K562 (cell line): ENCODE data around the gene USP11. TPM values are rescaled to one million over a fixed set of nuclear protein-coding genes. Genes with fewer than 3 reads are reported as not detected.

ENCODE experiments used
- BCLAF1 ChIP-seq, 2 experiments: fragments of 450-650 bp in 1 of 2; IDR thresholded peaks; 2 replicates each; pipeline ENCODE4 v1.6.1; 2011 to 2017; ENCODE audit warnings: low read depth in 2 of 2, antibody characterized with exemption in 1 of 2, borderline replicate concordance in 1 of 2, low read length in 1 of 2, mild to moderate bottlenecking in 1 of 2, mixed read lengths in 1 of 2; ENCODE audit not compliant: control insufficient read depth in 1 of 2
- IRF9 ChIP-seq: fragments of 450-650 bp; IDR thresholded peaks from 2 replicates; pipeline ENCODE4 v1.6.1; 2016; ENCODE audit warnings: missing biosample characterization, missing genetic modification characterization
- MCM7 ChIP-seq, 2 experiments: fragments of 450-650 bp; IDR thresholded peaks; 2 replicates each; pipeline ENCODE4 v1.6.1; 2016 to 2018
- PATZ1 ChIP-seq: fragments of 250-450 bp; sonication (Bioruptor Pico); IDR thresholded peaks from 2 replicates; pipeline ENCODE4 v1.5.0; 2020; ENCODE audit warnings: mild to moderate bottlenecking, borderline replicate concordance
- PHB2 ChIP-seq: fragments of 450-650 bp; IDR thresholded peaks from 2 replicates; pipeline ENCODE4 v1.6.1; 2017; ENCODE audit warnings: low read depth
- PHTF2 ChIP-seq: fragments of 250-450 bp; sonication (Bioruptor Pico); IDR thresholded peaks from 2 replicates; pipeline ENCODE4 v1.5.0; 2021; ENCODE audit warnings: mild to moderate bottlenecking
- RB1 ChIP-seq: fragments of 450-650 bp; IDR thresholded peaks from 2 replicates; pipeline ENCODE4 v1.6.1; 2017; ENCODE audit warnings: low read depth, mild to moderate bottlenecking
- THAP12 ChIP-seq: fragments of 250-450 bp; sonication (Bioruptor Pico); IDR thresholded peaks from 2 replicates; pipeline ENCODE4 v1.9.0; 2021; ENCODE audit warnings: mild to moderate bottlenecking, inconsistent platforms
- ZKSCAN1 ChIP-seq: fragments of 150-350 bp; IDR thresholded peaks from 2 replicates; pipeline ENCODE4 v1.6.1; 2016; ENCODE audit warnings: low read depth, low read length
- ZNF584 ChIP-seq: fragments of 200-800 bp; sonication (Bioruptor generic); IDR thresholded peaks from 2 replicates; pipeline ENCODE4 v1.6.1; 2016; ENCODE audit warnings: low read depth, mild to moderate bottlenecking, missing genetic modification characterization, missing compliant biosample characterization
- polyA plus RNA-seq, 8 experiments: library from polyadenylated mRNA; depleted of rRNA in 4 of 8; stranded (reverse) in 5 of 8; unstranded in 3 of 8; fragments of >200 nt; fragmentation: Nextera tagmentation in 2 of 8; fragmentation: Illumina TruSeq in 1 of 8; extraction: Ambion mirVana in 2 of 8; extraction: Trizol in 1 of 8; gene quantifications; 2 replicates each; pipeline versions ENCODE4 v1.2.1 to v1.2.3, GENCODE V29; 2011 to 2014; ENCODE audit warnings: inconsistent platforms in 1 of 8, missing spikeins in 1 of 8
- total RNA-seq, 7 experiments: library from RNA; depleted of rRNA in 6 of 7; stranded (reverse); fragments of >200 nt in 6 of 7; fragmentation: Illumina TruSeq in 2 of 7; extraction: Trizol in 2 of 7; gene quantifications; 2 replicates each; pipeline versions ENCODE4 v1.2.1 to v1.2.3, GENCODE V29; 2011 to 2021; ENCODE audit warnings: low replicate concordance in 1 of 7

USP11 gene
- total and polyA plus RNA-seq, 9 of the 15 experiments (the other 6 are each of a cell fraction or from before 2014, with no cell fraction given): 2.5 to 29.0 (median 11.7) TPM

DNA sequence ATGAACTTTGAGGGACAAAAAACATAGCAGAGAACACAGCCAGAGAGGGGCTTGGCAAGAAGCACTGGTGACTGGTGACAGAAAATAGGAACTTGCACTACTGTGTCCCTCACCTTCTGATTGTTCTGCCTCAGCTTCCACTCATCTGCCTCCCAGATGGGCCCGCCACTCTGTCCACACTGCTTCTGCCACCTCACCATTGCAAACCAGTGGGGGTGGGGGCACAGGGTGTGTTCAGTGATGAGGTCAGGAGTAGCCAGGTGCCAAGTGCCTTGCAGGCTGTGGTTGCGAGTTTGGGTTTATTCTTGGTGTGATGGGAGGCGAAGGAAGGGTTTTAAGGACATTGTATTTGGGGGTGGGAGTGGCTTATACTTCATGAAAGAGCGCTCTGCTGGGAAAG is 48.3 kb upstream of the USP11 start (continued):
- no peak for TF ChIP-seq THAP12
- TF ChIP-seq MCM7 (IDR thresholded peaks at IDR 0.05): no peak
- no peak for TF ChIP-seq PHTF2 (CRISPR knock-in tag)
- no peak for TF ChIP-seq PATZ1 (CRISPR knock-in tag)
- no peak for TF ChIP-seq BCLAF1 (IDR thresholded peaks at IDR 0.05; ENCODE audit: borderline replicate concordance in 1 of 2, control insufficient read depth in 1 of 2, low read depth in 2 of 2, low read length in 1 of 2)
- TF ChIP-seq IRF9: no peak
- TF ChIP-seq PHB2: no peak
- TF ChIP-seq ZKSCAN1: no peak
- no peak for TF ChIP-seq ZNF584 (CRISPR knock-in tag)
- no peak for TF ChIP-seq RB1
